WTC11 (cell line): Measurements from ENCODE around the gene AREL1. TPM values are rescaled to one million over a fixed set of nuclear protein-coding genes. Genes with fewer than 3 reads are reported as not detected.

Experiments used
- ATAC-seq: fragments of 200-7000 bp; cut with Tn5 transposase; 2 replicates; pipeline ENCODE4 v1.10.0; 2021; ENCODE audit warnings: mild to moderate bottlenecking, moderate library complexity
- CTCF ChIA-PET: fragments of 300-600 bp; sonication (Branson Sonifier 250); formaldehyde crosslinking; loops from one replicate; lab custom pipeline; 2021; ENCODE audit warnings: antibody characterized with exemption; lab: Charles Lee
- POLR2A ChIA-PET: fragments of 350-600 bp; sonication (Branson Sonifier 250); formaldehyde crosslinking; loops from one replicate; lab custom pipeline; 2021; ENCODE audit warnings: antibody characterized with exemption; lab: Charles Lee
- DNase-seq: peaks from one replicate; pipeline ENCODE4 v3.0.0; 2021; ENCODE audit warnings: low spot score
- H3K27ac Mint-ChIP-seq: 2 replicates; pipeline ENCODE4 v1.8.0; 2021; ENCODE audit warnings: mixed read lengths
- H3K27me3 Mint-ChIP-seq: 2 replicates; pipeline ENCODE4 v1.8.0; 2021; ENCODE audit warnings: low read depth, mild to moderate bottlenecking, moderate library complexity, mixed read lengths
- H3K36me3 Mint-ChIP-seq: 2 replicates; pipeline ENCODE4 v1.8.0; 2021; ENCODE audit warnings: mixed read lengths
- H3K4me1 Mint-ChIP-seq: 2 replicates; pipeline ENCODE4 v1.8.0; 2022; ENCODE audit warnings: mixed read lengths
- H3K4me3 Mint-ChIP-seq: 2 replicates; pipeline ENCODE4 v1.8.0; 2021; ENCODE audit warnings: mild to moderate bottlenecking, moderate library complexity, mixed read lengths
- H3K9me3 Mint-ChIP-seq: 2 replicates; pipeline ENCODE4 v1.8.0; 2021; ENCODE audit warnings: mixed read lengths
- ERG ChIP-seq: fragments of 250-450 bp; sonication (Bioruptor Pico); IDR thresholded peaks from 2 replicates; pipeline ENCODE4 v1.8.0; 2021; ENCODE audit warnings: mild to moderate bottlenecking
- ETV6 ChIP-seq: sonication (generic); formaldehyde crosslinking; IDR thresholded peaks from 2 replicates; pipeline ENCODE4 v1.8.1; 2022; ENCODE audit warnings: mild to moderate bottlenecking, missing genetic modification reagents
- GTF2I ChIP-seq: fragments of 250-450 bp; sonication (Bioruptor Pico); conservative IDR thresholded peaks from 2 replicates; pipeline ENCODE4 v1.4.0; 2021; ENCODE audit warnings: mild to moderate bottlenecking
- SOX15 ChIP-seq: fragments of 250-450 bp; sonication (Bioruptor Pico); IDR thresholded peaks from 2 replicates; pipeline ENCODE4 v1.9.0; 2021; ENCODE audit warnings: mild to moderate bottlenecking
- TCF7 ChIP-seq: sonication (generic); formaldehyde crosslinking; IDR thresholded peaks from 2 replicates; pipeline ENCODE4 v1.8.0; 2022; ENCODE audit warnings: mild to moderate bottlenecking, low read depth, missing genetic modification reagents, moderate library complexity
- USF1 ChIP-seq: sonication (generic); formaldehyde crosslinking; IDR thresholded peaks from 2 replicates; pipeline ENCODE4 v1.8.0; 2022; ENCODE audit warnings: mild to moderate bottlenecking, missing genetic modification reagents
- ZBTB21 ChIP-seq: sonication (generic); formaldehyde crosslinking; IDR thresholded peaks from 2 replicates; pipeline ENCODE4 v1.8.1; 2023; ENCODE audit warnings: mild to moderate bottlenecking, missing genetic modification reagents, borderline replicate concordance
- ZNF416 ChIP-seq: fragments of 250-450 bp; sonication (Bioruptor Pico); IDR thresholded peaks from 2 replicates; pipeline ENCODE4 v1.9.0; 2021; ENCODE audit warnings: mild to moderate bottlenecking, inconsistent platforms
- ZNF532 ChIP-seq: fragments of 250-450 bp; sonication (Bioruptor Pico); IDR thresholded peaks from 2 replicates; pipeline ENCODE4 v1.9.0; 2021; ENCODE audit warnings: mild to moderate bottlenecking, borderline replicate concordance
- total RNA-seq: library from RNA; stranded (reverse); gene quantifications from 3 replicates; pipeline ENCODE4 v1.2.3, GENCODE V29; 2021
- TF ChIP-seq, protein P1 (sequence below): sonication (generic); formaldehyde crosslinking; IDR thresholded peaks from 2 replicates; pipeline ENCODE4 v1.8.0; 2022; ENCODE audit warnings: mild to moderate bottlenecking, missing genetic modification reagents
- TF ChIP-seq, protein P2 (sequence below): sonication (generic); formaldehyde crosslinking; IDR thresholded peaks from 2 replicates; pipeline ENCODE4 v1.8.0; 2023; ENCODE audit warnings: missing genetic modification reagents, mild to moderate bottlenecking, borderline replicate concordance
- TF ChIP-seq, protein P3 (sequence below): sonication (generic); formaldehyde crosslinking; IDR thresholded peaks from 2 replicates; pipeline ENCODE4 v1.8.1; 2023; ENCODE audit warnings: mild to moderate bottlenecking, moderate library complexity, missing genetic modification reagents
- TF ChIP-seq, protein P4 (sequence below): sonication (generic); formaldehyde crosslinking; IDR thresholded peaks from 2 replicates; pipeline ENCODE4 v1.8.1; 2023; ENCODE audit warnings: mild to moderate bottlenecking, missing genetic modification reagents

AREL1 gene
- total RNA-seq, 1 experiment from 2014 or later: 37.0 TPM

DNA sequence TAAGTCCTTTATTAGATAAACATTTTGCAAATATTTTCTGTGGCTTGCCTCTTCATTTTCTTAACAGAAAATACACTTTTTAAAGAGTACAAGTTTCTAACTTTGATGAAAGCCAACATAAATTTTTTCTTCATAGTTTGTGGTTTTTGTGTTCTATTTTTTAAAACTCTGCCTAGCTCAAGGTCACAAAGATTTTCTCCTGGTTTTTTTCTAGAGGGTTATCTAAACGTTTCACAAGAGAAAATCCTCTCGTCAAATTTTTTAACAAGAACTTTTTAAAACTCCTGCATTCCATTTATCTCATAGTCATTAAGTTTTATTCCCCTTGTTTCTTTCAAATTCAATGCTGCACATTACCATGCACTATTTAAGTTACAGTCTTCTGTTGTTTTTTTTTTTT is 8.2 kb downstream of the AREL1 start (continued):
- TF ChIP-seq ERG (CRISPR knock-in tag) (no peak), ZBTB21 (CRISPR knock-in tag) (no peak), GTF2I (CRISPR knock-in tag) (no peak), ETV6 (CRISPR knock-in tag) (no peak), USF1 (CRISPR knock-in tag) (no peak), TCF7 (CRISPR knock-in tag) (no peak), ZNF416 (no peak)
- TF ChIP-seq, protein P1, sequence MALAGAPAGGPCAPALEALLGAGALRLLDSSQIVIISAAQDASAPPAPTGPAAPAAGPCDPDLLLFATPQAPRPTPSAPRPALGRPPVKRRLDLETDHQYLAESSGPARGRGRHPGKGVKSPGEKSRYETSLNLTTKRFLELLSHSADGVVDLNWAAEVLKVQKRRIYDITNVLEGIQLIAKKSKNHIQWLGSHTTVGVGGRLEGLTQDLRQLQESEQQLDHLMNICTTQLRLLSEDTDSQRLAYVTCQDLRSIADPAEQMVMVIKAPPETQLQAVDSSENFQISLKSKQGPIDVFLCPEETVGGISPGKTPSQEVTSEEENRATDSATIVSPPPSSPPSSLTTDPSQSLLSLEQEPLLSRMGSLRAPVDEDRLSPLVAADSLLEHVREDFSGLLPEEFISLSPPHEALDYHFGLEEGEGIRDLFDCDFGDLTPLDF (CRISPR knock-in tag): no peak
- TF ChIP-seq, protein P2, sequence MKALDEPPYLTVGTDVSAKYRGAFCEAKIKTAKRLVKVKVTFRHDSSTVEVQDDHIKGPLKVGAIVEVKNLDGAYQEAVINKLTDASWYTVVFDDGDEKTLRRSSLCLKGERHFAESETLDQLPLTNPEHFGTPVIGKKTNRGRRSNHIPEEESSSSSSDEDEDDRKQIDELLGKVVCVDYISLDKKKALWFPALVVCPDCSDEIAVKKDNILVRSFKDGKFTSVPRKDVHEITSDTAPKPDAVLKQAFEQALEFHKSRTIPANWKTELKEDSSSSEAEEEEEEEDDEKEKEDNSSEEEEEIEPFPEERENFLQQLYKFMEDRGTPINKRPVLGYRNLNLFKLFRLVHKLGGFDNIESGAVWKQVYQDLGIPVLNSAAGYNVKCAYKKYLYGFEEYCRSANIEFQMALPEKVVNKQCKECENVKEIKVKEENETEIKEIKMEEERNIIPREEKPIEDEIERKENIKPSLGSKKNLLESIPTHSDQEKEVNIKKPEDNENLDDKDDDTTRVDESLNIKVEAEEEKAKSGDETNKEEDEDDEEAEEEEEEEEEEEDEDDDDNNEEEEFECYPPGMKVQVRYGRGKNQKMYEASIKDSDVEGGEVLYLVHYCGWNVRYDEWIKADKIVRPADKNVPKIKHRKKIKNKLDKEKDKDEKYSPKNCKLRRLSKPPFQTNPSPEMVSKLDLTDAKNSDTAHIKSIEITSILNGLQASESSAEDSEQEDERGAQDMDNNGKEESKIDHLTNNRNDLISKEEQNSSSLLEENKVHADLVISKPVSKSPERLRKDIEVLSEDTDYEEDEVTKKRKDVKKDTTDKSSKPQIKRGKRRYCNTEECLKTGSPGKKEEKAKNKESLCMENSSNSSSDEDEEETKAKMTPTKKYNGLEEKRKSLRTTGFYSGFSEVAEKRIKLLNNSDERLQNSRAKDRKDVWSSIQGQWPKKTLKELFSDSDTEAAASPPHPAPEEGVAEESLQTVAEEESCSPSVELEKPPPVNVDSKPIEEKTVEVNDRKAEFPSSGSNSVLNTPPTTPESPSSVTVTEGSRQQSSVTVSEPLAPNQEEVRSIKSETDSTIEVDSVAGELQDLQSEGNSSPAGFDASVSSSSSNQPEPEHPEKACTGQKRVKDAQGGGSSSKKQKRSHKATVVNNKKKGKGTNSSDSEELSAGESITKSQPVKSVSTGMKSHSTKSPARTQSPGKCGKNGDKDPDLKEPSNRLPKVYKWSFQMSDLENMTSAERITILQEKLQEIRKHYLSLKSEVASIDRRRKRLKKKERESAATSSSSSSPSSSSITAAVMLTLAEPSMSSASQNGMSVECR (CRISPR knock-in tag): no peak

- no peak for DNase-seq
- POLR2A ChIA-PET: no interaction called here
- H3K4me1 Mint-ChIP-seq: no peaks in the 10 kb centered on the region
- no peak overlapping the region for H3K27ac Mint-ChIP-seq
- CTCF ChIA-PET: no interaction called here
- H3K9me3 Mint-ChIP-seq: peaks cover 37% of the 10 kb centered on the region
- H3K27me3 Mint-ChIP-seq: 0 out of 2 replicates have a peak, but pooled peaks cover 3% of the 10 kb centered on the region
- ATAC-seq: no peak
- peaks cover 38% of the 10 kb centered on the region for H3K36me3 Mint-ChIP-seq
- no peak overlapping the region for H3K4me3 Mint-ChIP-seq
- TF ChIP-seq, protein P3, sequence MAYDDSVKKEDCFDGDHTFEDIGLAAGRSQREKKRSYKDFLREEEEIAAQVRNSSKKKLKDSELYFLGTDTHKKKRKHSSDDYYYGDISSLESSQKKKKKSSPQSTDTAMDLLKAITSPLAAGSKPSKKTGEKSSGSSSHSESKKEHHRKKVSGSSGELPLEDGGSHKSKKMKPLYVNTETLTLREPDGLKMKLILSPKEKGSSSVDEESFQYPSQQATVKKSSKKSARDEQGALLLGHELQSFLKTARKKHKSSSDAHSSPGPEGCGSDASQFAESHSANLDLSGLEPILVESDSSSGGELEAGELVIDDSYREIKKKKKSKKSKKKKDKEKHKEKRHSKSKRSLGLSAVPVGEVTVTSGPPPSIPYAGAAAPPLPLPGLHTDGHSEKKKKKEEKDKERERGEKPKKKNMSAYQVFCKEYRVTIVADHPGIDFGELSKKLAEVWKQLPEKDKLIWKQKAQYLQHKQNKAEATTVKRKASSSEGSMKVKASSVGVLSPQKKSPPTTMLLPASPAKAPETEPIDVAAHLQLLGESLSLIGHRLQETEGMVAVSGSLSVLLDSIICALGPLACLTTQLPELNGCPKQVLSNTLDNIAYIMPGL (CRISPR knock-in tag): no peak
- TF ChIP-seq, protein P2 (CRISPR knock-in tag): no peak
- TF ChIP-seq ZNF532 (CRISPR knock-in tag) (no peak), SOX15 (no peak)
- TF ChIP-seq, protein P1 (CRISPR knock-in tag): no peak
- TF ChIP-seq, protein P4, sequence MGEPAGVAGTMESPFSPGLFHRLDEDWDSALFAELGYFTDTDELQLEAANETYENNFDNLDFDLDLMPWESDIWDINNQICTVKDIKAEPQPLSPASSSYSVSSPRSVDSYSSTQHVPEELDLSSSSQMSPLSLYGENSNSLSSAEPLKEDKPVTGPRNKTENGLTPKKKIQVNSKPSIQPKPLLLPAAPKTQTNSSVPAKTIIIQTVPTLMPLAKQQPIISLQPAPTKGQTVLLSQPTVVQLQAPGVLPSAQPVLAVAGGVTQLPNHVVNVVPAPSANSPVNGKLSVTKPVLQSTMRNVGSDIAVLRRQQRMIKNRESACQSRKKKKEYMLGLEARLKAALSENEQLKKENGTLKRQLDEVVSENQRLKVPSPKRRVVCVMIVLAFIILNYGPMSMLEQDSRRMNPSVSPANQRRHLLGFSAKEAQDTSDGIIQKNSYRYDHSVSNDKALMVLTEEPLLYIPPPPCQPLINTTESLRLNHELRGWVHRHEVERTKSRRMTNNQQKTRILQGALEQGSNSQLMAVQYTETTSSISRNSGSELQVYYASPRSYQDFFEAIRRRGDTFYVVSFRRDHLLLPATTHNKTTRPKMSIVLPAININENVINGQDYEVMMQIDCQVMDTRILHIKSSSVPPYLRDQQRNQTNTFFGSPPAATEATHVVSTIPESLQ (CRISPR knock-in tag): no peak
These were observed 9.8 kb downstream of the AREL1 start for GRCh38 chr14:74703043-74703442.
